HG02571 (cell line): Measurements from ENCODE around the gene SH3TC2.

Experiments used
- ATAC-seq: cut with Tn5 transposase; IDR thresholded peaks from one replicate; pipeline ENCODE4 v1.9.1; 2021; ENCODE audit warnings: mild to moderate bottlenecking, moderate library complexity; ENCODE audit not compliant: unreplicated experiment

Gene SH3TC2

DNA sequence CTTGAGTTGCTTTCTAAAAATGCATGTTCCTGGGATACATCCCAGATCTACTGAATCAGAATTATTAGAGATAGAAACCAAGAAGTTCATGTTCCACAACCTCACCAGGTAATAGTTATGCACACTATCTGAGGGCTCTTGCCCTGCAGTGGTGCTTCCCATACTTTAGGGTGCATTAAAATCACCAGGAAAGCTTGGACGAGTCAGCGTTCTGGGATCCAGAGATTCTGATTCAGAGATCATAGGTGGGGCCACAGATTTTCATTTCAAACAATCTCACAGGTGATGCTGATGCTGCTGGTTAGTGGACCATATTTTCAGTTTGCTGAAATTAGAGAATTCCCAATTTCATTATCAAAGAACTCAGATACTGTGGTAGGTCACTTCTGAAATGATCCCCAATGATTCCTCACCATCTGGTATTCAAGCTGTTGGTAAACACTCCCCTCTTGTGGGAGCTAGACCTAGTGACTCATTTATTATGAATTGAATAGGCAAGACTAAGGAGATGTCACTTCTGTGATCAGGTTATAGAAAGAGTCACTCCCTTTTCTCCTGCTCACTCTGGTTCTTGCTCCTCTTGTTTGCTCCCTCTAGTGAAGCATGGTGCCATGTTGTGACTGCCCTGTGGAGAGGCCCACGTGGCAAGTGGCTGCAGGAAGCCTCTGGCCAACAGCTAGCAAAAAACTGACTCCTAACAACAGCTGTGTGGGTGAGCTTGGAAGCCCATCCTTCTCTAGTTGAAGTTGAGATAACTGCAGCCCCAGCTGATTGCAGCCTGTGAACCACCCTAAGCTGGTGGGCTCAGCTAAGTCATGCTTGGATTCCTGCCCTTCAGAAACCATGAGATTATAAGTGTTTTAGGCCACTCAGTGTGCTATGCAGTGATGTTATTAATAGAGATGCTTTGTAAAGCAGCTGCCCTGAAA, 59.8 kb downstream of the SH3TC2 start:
- no peak for ATAC-seq

- ATAC-seq: no peak
Measured at GRCh38 chr5:149002053-149002452, 60.8 kb downstream of the SH3TC2 start.

DNA sequence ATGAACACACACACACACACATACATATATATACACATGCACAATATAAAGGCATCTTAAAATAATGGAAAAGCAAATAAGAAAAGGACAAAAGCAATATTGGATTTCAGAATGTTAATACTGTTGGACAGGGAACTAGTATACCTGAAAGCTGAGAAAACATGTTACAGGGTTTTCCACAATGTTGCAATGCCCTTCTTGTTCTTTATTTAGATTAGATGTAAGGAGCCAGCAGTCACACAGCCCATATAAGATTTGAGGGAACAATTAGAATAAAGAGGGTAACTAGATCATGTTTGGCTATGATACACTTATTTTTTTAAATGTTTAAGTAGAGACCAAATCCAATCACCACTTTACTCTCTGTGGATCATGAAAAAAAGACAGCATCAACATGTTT, 61.7 kb downstream of the SH3TC2 start:
- ATAC-seq: no peak

- ATAC-seq: no peak
Measured at GRCh38 chr5:148999741-149000140, 63.1 kb downstream of the SH3TC2 start.

DNA sequence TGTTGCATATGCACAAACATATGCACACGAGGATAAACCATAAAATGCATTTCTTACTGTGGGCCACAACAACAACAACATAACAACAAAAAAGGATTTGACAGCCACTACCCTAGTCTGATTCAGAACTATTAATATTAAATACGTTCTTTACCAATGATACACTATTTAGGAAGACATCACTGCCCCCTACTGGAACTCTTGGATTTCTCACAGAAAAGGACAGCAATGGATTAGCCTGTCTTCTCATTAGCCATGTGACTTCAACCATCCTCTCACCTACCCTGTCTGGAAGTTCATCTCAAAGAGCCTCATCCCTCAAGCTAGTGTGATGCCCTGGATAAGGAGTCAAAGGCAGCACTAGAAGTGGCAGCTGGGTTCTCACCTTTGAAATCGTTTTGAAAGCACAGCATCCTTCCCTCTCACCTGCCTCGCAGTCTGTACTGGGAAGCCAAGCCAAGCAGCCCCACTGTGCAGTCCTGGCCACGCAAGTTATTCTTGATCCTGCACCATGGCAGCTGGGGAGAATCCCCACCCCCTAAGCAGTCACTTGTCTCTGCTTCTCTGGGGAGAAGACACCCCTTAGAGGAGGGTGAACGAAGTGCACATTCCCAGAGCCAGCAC, 64.6 kb downstream of the SH3TC2 start:
- no peak for ATAC-seq

- no peak for ATAC-seq
Measured at GRCh38 chr5:148996270-148996669, 66.6 kb downstream of the SH3TC2 start.

DNA sequence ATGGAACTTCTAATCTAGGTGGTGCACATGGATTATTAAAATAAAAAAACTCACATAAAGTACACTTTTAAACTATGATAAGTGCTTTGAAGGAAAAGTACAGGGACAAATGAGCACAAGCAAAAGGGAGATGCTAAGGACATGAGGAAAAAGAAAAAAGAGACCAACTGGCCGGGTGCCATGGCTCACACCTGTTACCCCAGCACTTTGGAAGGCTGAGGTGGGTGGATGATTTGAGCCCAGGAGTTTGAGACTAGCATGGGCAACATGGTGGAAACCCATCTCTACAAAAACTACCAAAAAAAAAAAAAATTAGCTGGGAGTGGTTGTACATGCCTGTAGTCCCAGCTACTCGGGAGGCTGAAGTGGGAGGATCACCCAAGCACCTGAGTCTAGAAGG, 67.1 kb downstream of the SH3TC2 start:
- no peak for ATAC-seq

DNA sequence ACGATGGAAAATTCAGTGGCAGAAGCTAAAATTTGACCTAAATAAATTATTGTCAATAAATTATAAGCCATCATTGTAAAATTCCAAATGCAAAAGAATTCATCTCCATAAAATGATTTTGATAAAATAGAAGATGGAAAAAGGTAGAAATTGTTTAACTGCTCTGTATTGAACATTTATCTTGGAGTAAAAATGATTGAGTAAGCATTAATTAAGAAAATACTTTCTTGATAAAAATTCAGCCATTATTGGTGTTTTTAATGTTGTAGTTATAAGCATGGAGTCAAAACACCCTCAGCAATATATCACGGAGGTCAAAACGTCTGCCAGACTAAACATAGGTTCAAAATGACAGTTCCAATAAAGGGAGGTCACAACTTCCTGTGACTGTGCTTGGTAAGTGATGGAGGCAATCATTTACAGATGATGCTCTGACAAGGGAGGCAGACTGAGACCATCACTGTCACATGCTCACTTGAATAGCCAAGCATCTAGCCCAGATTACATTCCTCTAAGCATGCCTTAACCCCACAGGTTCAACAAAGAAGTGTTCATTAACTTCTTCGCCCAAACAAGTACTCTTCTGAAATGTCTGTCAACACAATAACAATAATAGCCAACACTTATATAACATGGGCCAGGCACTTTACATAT, 69.5 kb downstream of the SH3TC2 start:
- no peak for ATAC-seq

DNA sequence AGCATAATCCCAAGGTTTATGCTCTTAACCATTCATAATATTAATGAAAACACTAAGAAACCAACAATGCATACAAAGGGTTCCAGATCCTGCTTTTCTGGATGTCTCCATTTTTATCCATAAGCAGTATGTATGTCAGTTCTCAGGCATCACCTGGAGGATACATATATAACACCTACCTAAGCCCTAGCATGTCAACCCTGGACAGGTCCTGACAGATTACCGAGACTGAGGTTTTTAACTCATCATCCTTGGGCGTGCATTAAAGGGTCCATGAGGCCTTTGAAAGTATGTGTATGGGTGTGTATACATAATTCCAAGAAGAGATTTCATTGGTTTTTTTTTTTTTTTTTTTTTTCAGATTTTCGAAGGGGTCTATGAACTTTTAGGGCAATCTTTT, 70.6 kb downstream of the SH3TC2 start:
- ATAC-seq: no peak

- no peak for ATAC-seq
Measured at GRCh38 chr5:148991566-148991965, 71.3 kb downstream of the SH3TC2 start.

DNA sequence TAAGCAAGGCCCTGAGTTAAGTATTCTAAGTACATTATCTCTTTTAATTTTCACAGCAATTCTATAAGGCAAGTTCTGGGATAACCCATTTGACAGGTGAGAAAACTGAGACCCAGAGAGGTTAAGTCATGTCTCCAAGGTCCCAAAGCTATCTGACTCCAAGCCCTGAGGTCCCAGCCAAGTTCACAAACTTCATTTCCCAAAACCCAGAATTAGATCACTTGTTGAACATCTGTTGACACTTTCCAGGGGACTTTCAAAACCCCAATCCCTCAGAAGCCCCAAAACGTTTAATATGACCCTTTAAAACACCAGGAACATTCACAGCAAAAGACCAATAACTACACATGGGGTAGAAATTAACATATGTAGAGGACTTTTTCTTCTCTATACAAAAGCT, 72.0 kb downstream of the SH3TC2 start:
- no peak for ATAC-seq

- no peak for ATAC-seq
Measured at GRCh38 chr5:148989567-148989966, 73.3 kb downstream of the SH3TC2 start.

GRCh38 chr5:148988328-148988727, 74.5 kb downstream of the SH3TC2 start:
- no peak for ATAC-seq

GRCh38 chr5:148986636-148987035, 76.2 kb downstream of the SH3TC2 start:
- ATAC-seq: no peak

DNA sequence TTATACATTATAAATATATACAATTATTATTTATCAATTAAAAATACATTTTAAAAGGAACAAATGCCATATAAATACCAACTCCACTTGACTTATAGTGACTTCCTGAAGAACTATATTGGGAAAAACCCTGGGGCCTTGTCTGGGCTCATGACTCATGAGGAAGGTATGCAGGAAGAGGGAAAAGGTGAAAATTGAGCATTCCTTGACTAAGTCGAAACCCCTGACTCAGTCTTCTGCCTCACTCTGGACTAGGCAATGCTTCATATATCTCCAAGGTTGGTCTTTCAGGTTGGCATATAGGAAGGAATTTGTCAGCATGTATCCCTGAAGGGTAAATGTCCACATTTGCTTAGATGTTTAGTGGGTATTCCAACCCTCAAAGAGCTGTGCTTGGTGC, 78.5 kb downstream of the SH3TC2 start:
- ATAC-seq: no peak

DNA sequence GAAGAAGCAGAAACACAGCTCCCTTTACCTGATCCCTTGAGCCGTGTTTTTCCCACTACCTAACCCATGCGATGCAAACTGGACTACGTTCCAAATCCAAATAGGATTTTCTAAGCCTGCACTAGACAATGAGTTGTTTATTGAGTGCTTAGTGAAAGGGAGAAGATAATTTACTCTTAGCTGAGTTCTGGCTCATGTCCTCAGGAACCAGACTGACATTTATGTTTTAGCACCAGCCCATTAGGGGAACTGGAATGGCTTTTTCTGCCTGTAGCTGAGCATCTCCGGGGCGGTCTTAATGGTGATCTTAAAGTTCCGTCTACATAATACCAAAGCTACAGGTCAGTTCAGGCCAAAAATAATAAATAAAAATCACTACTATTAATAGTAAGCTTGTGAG, 81.5 kb downstream of the SH3TC2 start:
- ATAC-seq: no peak

DNA sequence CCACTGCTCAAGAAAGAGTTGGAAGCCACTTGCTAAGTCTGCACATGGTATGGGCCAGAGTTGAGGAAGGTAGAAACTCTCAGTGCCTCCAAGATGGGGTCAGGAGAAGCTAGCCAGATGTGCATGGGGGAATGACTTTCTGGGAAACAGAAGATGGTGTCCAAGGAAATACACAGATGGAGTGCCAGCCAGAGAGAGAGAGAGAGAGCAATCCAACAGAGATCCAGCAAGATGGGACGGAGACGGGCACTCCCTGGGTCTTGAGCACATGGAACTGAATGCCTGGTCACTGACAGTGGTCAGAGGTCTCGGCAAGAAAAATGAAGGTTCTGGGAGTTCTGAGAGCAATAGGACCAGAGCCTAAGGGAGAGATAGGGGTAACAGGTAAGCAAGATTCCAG, 82.1 kb downstream of the SH3TC2 start:
- no peak for ATAC-seq

DNA sequence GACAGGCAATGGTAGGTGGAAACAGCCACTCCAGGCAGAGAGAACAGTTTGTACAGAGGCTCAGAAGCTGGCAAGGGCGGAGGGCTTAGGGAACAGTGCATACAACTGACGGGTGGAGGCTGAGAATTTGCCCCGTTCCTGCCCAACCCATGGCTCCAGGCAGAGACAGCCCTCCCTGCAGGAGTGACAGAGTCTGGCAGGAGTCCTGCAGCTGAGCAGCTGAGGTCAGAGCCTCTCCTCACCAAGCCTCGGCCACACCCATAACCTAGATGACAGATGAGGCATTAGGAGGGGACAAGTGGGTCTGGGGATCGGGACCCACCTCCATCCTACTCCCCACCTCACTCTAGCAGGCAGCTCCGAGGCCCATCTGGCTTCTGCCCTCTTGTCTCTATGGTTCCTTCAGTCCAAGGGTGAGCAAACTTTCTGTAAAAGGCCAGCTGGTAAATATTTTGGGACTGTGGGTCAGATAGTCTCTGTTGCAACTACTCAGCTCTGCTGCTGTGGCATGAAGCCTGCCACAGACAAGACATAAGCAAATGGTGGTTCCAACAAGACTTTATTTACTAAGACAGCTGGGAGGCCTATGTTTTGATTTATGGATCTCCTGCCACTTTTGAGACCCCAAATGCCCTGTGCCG, 83.7 kb downstream of the SH3TC2 start:
- no peak for ATAC-seq

DNA sequence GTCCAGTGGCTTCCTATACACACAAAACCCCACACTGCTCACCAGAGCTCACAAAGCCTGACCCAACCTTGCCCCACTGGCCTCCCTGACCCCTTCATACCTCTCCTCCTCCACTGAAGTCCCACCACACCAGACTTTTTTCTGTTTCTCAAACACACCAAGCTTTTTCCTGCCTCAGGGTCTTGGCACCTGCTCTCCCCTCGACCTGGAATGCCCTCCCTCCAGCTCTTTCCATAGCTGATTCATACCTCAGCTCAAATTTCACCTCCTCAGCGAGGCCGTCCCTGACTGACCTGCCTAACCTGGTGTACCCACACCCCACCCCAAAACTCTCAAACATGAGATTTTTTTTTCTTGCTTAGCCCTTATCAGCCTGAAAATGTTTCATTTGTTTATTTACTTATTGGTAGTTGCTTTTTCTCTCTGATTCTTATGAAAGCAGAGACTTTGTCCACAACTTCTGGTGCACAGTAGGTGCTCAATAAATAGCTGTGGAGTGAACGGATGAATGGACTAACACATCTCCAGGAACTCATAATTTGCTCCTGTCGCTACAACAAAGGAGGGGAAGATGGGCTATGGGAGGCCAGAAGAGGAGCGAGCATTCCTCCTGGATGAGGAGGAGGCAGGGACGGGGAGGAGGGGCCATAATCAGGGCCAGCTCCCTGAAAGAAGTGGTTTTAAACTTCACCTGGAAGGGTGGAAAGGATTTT, 84.3 kb downstream of the SH3TC2 start:
- ATAC-seq: no peak

- ATAC-seq: no peak
Measured at GRCh38 chr5:148976569-148977381, 86.1 kb downstream of the SH3TC2 start.
